ENCODE results near the gene GNG13. TPM values are rescaled to one million over a fixed set of nuclear protein-coding genes. Genes with fewer than 3 reads are reported as not detected.

Gene GNG13
- total RNA-seq, 1 experiment from 2014 or later: not detected

DNA sequence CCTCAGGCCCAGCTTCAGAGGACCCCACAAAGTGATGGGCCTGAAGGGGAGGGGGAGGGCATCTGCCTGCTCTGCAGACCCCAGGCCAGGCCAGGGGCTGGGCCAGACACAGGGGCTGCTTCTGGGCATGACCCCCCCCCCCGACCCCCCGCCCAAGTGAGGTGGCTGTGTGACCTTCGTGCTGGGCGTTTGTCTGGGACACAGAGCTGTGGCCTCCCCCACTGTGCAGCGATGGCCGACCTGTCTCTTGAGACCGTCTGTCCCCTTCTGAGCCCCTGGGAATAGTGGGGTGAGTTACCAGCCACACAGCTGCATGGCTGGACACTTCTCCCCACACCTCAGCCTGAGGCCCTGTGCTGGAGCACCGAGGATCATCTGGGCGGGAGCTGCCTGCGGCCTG lies 34.8 kb upstream of the GNG13 start:
- Histone ChIP-seq H3K23ac (ENCODE audit: insufficient read length, low read depth, low read length) (no peak overlapping the region), H3K79me1 (ENCODE audit: insufficient read depth, low read depth, low read length, poor library complexity, severe bottlenecking) (no peaks in the 10 kb centered on the region), H3K79me2 (ENCODE audit: insufficient read depth, low read length) (no peaks in the 10 kb centered on the region), H4K8ac (replicated peaks; ENCODE audit: insufficient read length, low read depth, low read length) (no peak overlapping the region), H2AK5ac (ENCODE audit: insufficient read length, low read length) (no peak overlapping the region), H2AFZ (ENCODE audit: low read length) (no peak overlapping the region), H4K5ac (ENCODE audit: insufficient read length, low read depth, low read length) (no peak overlapping the region), H3T11ph (ENCODE audit: low read length) (no peak overlapping the region), H4K20me1 (ENCODE audit: control insufficient read depth, insufficient read depth, insufficient read length) (no peaks in the 10 kb centered on the region), H3K9me3 (ENCODE audit: control insufficient read depth, low read depth, low read length) (no peaks in the 10 kb centered on the region), H3K4ac (ENCODE audit: low read depth, low read length) (no peak overlapping the region), H3K23me2 (ENCODE audit: insufficient read length, low read depth, low read length, poor library complexity, severe bottlenecking) (no peaks in the 10 kb centered on the region), H2BK15ac (ENCODE audit: low read depth, low read length) (no peak overlapping the region), H3K56ac (ENCODE audit: insufficient read length, low read depth, low read length) (no peak overlapping the region), H3K4me1 (ENCODE audit: insufficient read depth, low read length) (no peaks in the 10 kb centered on the region), H3K14ac (ENCODE audit: insufficient read depth, low read length) (no peak overlapping the region), H2BK12ac (ENCODE audit: insufficient read length, low read depth, low read length) (no peak overlapping the region), H3K18ac (ENCODE audit: insufficient read length, low read depth, low read length) (no peak overlapping the region), H4K91ac (ENCODE audit: insufficient read length, low read depth, low read length) (no peak overlapping the region), H3K4me2 (ENCODE audit: insufficient read depth, insufficient read length, low read length) (no peak overlapping the region), H2BK20ac (ENCODE audit: low read depth, low read length, poor library complexity, severe bottlenecking) (no peak overlapping the region), H3K27me3 (ENCODE audit: insufficient read depth, low read length) (no peaks in the 10 kb centered on the region), H2BK120ac (ENCODE audit: low read depth, low read length, poor library complexity, severe bottlenecking) (no peak overlapping the region), H3K9ac (ENCODE audit: extremely low read depth, insufficient read length, low read length) (no peak overlapping the region), H2BK5ac (ENCODE audit: insufficient read length, low read length) (no peak overlapping the region), H3K27ac (ENCODE audit: insufficient read length, low read depth, low read length) (no peak overlapping the region)
- Mint-ChIP-seq H3K27ac (no peak overlapping the region), H3K4me1 (no peaks in the 10 kb centered on the region), H3K4me3 (no peak overlapping the region; a peak in 1 of 5 replicates), H3K9me3 (peaks cover 23 to 24% of the 10 kb centered on the region in 2 experiments), H3K27me3 (ENCODE audit: low read depth) (peaks cover 27% of the 10 kb centered on the region), H3K36me3 (ENCODE audit: insufficient read depth in 1 of 3, low read depth in 3 of 3) (peaks cover 0 to 13% (median 4%) of the 10 kb centered on the region in 3 experiments; a peak in 5 of 7 replicates)
- WGBS (ENCODE audit: extremely low coverage, insufficient read length, low lambda C conversion rate): no CpG with 5 or more reads among the region's 10 CpGs
- TF ChIP-seq, protein P1, sequence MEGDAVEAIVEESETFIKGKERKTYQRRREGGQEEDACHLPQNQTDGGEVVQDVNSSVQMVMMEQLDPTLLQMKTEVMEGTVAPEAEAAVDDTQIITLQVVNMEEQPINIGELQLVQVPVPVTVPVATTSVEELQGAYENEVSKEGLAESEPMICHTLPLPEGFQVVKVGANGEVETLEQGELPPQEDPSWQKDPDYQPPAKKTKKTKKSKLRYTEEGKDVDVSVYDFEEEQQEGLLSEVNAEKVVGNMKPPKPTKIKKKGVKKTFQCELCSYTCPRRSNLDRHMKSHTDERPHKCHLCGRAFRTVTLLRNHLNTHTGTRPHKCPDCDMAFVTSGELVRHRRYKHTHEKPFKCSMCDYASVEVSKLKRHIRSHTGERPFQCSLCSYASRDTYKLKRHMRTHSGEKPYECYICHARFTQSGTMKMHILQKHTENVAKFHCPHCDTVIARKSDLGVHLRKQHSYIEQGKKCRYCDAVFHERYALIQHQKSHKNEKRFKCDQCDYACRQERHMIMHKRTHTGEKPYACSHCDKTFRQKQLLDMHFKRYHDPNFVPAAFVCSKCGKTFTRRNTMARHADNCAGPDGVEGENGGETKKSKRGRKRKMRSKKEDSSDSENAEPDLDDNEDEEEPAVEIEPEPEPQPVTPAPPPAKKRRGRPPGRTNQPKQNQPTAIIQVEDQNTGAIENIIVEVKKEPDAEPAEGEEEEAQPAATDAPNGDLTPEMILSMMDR (conservative IDR thresholded peaks at IDR 0.05): no peak
- no peak for DNase-seq
